Caki2 (cell line): ENCODE measurements around the gene TXNDC16. TPM values are rescaled to one million over a fixed set of nuclear protein-coding genes. Genes with fewer than 3 reads are reported as not detected.
"Not testable (repeated sequence)": the region's sequence is repeated elsewhere in the genome, so short reads cannot be mapped to it uniquely, and the experiment has no call there.

Experiments used
- DNase-seq: peaks from one replicate; pipeline ENCODE4 v3.0.0-alpha.2; 2015; ENCODE audit warnings: low read depth
- in situ Hi-C: cut with HindIII; loops from 2 replicates; pipeline ENCODE4 v1.10.0; 2016; ENCODE audit warnings: low sequenced_read_pairs, low pct_unique_long_range_greater_than_20kb, mixed read lengths
- total RNA-seq: library from RNA; depleted of rRNA; stranded (reverse); fragments of >200 nt; shearing (Covaris generic); gene quantifications from 2 replicates; pipeline ENCODE4 v1.2.3, GENCODE V29; 2014; ENCODE audit warnings: low replicate concordance

Gene TXNDC16
- total RNA-seq, 1 experiment from 2014 or later = 0.27 TPM

DNA sequence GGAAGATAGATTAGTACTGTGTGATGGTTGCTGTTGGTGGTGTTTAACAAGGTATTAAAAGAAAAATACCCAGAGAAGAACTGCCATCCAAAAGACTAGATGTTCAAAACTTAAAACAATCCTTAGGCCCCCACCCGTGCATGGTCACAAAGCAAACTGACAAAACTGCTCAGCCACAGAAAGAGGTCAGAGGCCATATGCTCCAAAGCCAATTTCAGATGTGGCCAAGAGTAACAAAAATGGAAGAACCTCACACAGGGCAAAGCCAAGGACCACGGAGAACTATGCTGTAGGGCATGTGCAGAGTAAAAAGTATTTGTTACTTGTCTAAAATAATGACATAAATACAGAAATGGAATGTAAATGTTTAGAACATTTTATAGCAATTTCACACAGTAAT lies 5.3 kb downstream of the TXNDC16 start:
- in situ Hi-C loops = no loop called here

DNA sequence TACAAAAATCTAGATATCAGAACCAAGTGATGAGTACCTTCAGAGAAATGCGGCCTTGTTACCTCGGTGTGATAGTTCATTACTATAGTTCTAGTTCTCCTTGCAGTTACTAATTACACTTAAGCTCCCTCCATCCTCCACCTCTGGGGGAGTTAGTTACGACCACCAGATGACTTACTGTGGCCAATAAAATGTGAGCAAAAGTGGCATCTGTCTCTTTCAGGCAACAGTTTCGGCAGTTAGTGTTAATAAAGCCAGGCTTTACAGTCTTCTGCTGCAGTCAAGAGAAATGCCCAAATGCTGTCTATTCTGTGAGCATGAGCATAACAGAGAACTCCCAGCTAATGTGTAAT lies 6.0 kb downstream of the TXNDC16 start:
- in situ Hi-C loops = no loop called here
- no peak for DNase-seq

More for the DNA sequence above, 5.3 kb downstream of the TXNDC16 start:
- DNase-seq = no peak

DNA sequence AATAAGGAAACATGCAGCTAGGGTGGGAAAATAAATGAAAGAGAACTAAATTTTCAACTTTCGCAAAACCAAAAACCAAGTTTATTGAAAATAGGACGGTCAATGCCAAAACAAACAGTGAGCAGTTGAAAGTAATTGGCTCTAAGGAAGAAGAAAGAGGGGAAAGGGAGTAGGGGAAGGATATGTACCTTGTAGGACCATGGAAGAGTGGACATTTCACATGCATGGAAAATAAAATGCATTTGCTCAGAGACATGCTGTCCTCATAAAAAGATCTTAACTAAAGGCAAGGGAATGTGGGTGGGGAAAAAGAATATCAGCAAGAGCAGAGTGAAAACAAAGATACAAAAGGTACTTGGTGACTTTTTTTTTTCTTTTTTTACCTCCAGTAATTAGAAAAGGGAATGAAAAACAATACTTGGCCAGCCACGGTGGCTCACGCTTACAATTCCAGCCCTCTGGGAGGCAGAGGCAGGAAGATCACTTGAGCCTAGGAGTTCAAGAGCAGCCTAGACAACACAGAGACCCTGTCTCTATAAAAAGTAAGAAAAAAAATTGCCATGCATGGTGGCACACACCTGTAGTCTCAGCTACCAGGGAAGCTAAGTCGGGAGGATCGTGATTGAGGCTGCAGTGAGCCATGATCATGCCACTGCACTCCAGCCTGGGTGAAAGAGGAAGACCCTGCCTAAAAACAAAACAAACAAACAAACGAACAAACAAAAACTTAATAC lies 6.6 kb downstream of the TXNDC16 start:
- no peak for DNase-seq
- in situ Hi-C loops = no loop called here

DNA sequence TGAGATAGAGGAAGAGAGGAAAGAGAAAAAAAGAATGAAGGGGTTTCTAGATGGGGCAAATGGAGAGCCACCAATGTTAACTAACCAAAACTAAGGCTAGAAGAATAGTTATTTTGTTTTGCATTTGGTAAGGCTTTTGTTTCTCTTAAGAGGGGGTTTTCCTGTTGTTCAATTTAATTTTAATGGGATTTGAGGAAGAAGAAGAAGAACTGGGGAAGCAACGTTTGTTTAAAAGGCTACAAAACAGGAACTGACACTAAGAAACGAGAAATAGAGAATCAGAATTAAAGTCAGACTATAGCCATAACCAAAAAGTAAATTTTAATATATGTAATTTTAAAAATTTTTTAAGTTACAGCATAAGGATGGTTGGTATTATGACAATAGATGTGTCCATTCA lies 13.7 kb downstream of the TXNDC16 start:
- in situ Hi-C loops = no loop called here
- no peak for DNase-seq

DNA sequence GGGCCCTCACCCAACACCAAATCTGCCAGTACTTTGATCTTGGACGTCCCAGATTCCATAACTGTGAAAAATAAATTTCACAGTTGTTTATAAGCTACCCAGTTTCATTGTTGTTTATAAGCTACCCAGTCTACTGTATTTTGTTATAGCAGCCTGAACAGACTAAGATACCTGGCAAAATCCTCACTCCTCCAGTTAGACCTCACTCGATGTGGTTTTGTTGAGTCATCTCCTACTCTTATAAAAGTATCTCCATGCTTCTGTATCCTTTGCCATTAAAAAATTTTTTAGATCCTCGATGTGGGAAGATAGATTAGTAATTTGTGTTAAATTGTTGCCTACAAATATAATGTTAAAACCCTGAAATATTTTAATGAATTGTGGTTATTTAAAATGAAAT lies 16.0 kb downstream of the TXNDC16 start:
- in situ Hi-C loops = no loop called here
- DNase-seq = no peak

DNA sequence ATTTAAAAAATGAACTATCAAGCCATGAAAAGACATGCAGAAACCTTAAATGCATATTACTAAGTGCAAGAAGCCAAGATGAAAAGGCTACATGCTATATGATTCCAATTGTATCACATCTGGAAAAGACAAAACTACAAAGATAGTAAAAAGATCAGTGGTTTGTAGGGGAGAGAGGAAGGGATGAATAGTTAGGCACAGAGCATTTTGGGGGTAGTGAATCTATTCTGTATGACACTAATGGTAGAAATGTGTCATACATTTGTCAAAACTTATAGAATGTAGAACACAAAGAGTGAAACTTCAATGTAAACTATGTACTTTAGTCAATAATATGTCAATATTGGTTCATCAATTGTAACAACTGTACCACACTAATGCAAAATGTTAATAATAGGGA lies 20.8 kb downstream of the TXNDC16 start:
- DNase-seq = no peak
- in situ Hi-C loops = no loop called here

DNA sequence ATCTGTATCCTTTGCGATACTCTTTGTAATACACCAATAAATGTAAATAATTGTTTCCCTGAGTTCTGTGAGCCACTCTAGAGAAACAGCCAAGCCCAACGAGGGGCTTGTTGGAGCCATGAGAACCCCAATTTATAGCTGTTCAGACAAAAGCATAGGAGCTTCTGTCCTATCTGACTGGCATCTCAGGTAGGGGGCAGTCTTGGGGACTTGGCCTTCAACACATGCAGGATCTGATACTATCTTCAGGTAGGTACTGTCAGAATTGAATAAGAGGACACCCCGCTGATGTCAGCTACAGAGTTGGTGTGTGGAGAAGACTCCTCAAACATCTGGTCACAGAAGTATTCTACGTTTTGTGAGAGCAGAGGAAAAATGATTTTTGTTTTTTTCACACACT lies 25.3 kb downstream of the TXNDC16 start:
- in situ Hi-C loops = no loop called here
- DNase-seq = no peak

DNA sequence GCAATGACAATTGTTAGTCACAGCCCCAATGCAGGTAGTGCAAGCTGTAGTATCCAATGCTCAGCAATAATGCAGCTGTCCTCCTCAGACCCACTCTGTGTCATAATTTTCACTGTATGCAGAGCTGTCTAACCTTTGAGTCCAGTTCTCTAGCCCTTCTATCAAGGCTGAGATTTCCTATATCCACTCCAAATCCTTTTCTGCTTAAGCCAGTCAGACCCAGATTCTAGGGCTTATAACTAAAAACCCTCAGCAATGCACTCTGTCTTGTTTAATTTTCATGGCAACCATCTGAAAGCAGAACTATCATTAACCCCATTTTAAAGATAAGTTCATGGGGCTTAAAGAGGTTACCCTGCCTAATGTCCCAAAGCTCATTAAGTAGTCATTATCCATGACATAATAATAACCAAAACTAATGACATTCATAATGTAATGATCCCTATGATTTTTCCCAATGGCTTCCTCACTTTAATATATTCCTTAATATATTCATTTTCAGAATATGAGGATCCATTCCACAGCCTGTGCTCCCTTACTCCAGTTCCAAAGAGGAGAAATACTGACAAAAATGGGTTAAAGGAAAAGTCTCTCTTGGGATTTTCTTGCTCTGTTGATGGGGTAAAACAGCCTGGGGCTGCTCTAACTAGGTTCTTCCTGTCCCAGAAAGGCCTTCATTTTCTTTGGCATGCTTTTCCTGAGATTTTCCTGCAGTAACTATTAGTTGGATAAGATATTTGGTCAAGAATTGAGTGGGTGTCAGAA lies 29.5 kb downstream of the TXNDC16 start:
- no peak for DNase-seq
- in situ Hi-C loops = no loop called here

DNA sequence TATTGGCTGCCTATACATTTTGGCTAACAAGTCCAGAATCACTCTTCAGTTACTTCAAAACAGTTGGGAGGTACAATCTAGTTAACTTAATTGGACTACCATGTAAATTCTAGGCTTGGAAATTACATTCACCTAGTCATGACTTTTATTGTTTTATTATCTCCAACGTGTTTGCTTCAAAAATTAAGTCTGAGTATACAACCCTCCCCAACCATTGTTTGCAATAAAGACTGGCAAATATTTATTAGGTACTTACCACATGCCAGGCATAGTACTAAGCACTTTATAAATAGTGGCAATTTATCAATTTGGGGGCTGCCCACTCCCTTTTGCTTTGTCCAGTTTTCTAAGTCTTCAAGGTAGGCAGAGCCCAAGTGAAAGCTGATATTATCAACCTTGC lies 30.3 kb downstream of the TXNDC16 start:
- no peak for DNase-seq
- in situ Hi-C loops = no loop called here

DNA sequence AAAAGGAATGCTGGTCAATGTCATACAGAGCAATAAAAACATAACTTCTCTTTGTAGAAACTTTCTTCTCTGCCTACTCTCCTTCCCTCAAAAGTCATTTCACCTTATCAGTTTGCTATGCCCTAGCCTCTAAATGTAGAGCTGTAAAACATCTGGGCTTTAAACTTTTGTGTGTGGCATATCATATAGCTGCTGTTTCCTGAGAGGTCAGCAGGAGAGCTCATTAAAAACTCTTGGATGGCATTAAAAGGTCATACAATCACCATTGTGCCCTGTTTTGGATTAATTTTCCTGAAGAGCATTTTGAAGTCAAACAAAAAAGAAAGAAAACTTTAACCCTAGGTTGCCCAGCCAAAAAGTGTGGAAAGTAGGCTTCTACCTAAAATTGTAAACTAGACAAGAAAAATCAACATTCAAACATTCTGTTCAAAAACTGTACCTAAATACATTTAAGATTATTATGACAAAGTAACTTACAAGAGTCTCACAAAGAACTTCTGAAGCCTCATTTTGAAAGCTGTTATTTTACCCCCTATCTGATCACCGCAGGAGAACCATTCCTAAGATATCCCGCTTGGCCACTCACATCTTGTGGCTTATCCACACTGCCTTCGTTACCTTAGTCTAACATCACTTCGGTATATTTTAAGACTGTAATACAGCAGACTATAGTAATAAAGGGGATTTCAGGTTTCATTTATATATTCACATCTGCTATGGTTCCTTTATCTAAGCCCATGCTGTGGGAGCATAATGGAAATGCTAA lies 38.1 kb downstream of the TXNDC16 start:
- DNase-seq = no peak
- in situ Hi-C loops = no loop called here

DNA sequence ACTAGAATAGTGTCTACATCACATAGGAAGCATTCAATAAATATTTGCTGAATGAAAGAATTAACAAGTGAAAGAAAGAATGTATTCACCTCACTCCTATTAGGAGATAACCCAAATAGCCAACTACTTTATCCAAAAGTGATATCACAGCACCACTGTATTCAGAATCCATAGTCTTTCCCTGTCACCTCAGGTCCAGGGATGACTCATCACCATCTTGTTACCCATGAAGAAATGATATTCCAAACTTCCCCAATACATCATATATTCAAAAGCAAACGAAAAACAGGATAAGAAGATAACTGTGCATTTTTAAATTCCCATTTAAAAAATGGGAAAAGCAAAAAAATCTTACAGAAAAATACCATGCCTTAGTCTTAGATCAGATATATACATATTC lies 39.1 kb downstream of the TXNDC16 start:
- no peak for DNase-seq
- in situ Hi-C loops = no loop called here

DNA sequence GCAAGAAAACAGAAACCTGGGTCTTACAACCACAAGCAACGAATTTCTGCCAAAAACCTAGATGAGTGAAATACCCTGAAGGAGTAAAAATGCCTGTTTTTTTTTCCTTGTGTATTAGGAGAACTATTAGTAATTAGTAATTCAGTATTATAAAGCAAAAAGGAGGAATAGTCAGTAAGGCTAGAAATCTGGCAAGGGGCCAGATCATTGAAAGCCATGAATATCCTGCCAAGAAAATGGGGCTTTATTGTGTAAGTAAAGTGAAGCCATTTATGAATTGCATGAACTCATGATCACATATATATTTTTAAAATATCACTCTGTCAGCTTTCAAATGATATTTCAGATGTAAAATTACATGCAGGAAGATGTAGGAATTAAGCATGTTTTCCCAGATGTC lies 57.9 kb downstream of the TXNDC16 start:
- in situ Hi-C loops = no loop called here
- DNase-seq = no peak

DNA sequence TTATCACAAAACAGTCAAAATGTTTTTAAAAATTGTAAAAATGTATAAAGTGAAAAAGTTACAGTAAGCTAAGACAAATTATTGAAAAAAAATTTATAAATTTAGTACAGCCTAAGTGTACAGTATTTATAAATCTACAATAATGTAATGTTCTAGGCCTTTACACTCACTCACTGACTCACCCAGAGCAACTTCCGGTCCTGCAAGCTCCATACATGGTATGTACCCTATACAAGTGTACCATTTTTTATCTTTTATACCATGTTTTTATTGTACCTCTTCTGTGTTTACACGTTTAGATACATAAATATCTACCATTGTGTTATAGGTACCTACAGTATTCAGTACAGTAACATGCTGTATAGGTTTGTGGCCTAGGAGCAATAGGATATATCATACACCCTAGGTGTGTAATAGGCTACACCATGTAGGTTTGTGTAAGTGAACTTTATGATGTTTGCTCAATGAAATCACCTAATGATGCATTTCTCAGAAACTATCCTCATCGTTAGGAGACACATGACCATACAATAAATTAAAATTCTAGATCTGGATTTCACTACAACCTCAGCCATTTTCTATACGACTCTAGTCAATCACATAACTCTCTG lies 66.8 kb downstream of the TXNDC16 start:
- DNase-seq = no peak

DNA sequence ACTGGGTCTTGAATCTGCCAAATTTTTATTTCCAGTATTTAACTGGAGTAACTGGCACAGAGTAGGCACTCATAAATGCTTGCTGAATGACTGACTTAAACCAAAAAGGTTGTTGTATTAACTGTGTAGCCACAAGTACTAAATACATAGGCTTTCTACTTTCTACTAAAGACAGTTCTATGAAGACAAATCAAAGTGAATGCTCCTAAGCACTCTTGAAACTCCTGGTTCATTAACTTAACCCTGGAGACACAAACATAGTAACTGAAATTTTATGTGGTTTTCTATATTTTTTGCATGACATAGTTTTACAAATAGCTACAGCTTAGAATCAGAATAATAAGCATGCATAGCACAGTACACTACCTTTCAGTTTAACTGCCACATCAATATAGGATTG lies 70.4 kb downstream of the TXNDC16 start:
- in situ Hi-C loops = no loop called here
- DNase-seq = no peak

More for the DNA sequence above, 66.8 kb downstream of the TXNDC16 start:
- in situ Hi-C loops = no loop called here

DNA sequence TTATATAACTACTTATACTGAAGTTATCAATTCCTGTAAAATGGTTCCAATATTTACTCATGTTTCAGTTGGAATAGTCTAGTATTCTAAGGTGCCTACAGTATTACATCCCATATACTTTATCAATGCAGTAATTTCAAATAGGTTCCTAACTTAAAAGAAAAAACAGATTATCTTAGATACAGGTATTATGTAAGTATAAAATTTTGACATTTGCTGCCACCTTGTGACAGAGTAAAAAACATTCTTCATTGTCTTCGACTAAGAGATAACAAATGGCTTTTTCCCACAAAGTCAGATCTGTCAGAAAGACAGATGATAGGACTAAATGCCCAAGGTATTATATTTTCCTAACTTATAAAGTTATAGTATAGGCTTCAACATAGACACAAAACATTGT lies 78.7 kb downstream of the TXNDC16 start:
- peak; percentile 8 for DNase-seq
- in situ Hi-C loops = no loop called here

DNA sequence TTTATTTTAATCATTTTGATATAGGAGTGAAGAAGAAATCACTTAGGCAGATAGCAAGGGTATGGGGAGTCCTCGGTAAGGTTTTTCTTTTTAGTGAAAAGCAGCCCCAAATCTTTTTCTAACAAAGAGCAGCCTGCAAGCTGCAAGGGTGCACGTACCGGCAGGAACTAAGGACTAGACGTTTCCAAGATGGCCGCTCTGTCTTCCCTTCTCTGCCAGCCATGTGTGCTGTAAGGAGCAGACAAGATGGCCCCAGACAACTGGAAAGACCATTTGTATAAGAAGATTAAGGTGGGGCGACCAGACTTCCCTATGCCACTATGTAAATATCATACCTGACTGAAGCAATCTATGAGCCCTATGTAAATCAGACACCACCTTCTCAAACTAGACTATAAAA lies 79.6 kb downstream of the TXNDC16 start:
- no peak for DNase-seq
- in situ Hi-C loops = no loop called here

DNA sequence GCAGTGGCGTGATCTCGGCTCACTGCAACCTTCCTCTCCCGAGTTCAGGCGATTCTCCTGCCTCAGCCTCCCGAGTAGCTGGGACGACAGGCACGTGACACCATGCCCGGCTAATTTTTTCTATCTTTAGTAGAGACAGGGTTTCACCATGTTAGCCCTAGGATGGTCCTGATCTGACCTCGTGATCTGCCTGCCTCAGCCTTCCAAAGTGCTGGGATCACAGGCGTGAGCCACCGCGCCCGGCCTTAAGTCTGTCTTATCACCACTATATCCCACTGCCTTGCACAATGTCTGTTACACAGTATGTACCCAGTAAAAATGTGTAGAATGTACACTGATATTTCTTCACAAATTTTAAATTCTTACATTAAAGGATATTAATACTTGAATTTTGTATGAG lies 80.1 kb downstream of the TXNDC16 start:
- DNase-seq, in situ Hi-C loops: not testable (repeated sequence)

DNA sequence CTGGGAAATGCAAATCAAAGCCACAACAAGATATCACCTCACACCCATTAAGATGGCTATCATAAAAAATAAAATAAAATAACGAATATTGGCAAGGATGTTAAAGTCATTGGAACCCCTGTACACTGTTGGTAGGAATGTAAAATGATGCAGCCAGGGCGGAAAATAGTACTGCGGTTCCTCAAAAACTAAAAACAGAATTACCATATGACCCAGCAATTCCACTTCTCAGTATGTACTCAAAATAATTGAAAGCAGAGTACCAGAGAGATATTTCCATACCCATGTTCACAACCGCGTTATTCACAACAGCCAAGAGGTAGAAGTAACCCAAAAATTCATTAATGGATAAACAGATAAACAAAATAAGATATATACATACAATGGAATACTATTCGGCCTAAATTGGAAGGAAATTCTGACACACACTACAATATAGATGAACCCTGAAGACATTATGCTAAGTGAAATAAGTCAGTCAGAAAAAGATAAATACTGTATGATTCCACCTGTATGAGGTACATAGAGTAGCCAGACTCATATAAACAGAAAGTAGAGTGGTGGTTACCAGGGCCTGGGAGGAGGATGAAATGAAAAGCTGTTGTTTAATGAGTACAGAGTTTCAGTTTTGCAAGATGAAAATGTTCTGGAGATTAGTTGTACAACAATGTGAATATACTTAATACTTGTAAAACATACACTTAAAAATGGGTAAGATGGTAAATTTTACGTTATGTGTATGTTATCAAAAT lies 84.6 kb downstream of the TXNDC16 start:
- in situ Hi-C loops = no loop called here
- DNase-seq = no peak
